Sigmoid colon (tissue), 3 donors: ENCODE data around the gene NEMP2.

ENCODE experiments used
- CTCF ChIP-seq, 4 experiments: fragments of 450-650 bp in 3 of 4; fragments of 200-600 bp in 1 of 4; IDR thresholded peaks; one replicate each; pipeline ENCODE4 v1.5.1; 2016 to 2019; ENCODE audit warnings: antibody characterized with exemption in 4 of 4, mild to moderate bottlenecking in 3 of 4, moderate library complexity in 2 of 4
- POLR2A ChIP-seq, 2 donors: fragments of 450-650 bp; IDR thresholded peaks; one replicate each; pipeline ENCODE4 v1.6.1; 2016; ENCODE audit warnings: antibody characterized with exemption in 2 of 2, mild to moderate bottlenecking in 2 of 2, moderate library complexity in 2 of 2

- no peak for TF ChIP-seq CTCF (IDR thresholded peaks at IDR 0.05)
- TF ChIP-seq POLR2A (IDR thresholded peaks at IDR 0.05) = no peak
Observed at GRCh38 chr2:190462181-190462580, 72.3 kb downstream of the NEMP2 start.
